GM12872 (cell line): ENCODE measurements around the gene HSPA6.

ENCODE experiments used
- CTCF ChIP-seq: IDR thresholded peaks from 3 replicates; pipeline ENCODE4 v1.5.1; 2011; ENCODE audit warnings: low read depth, mild to moderate bottlenecking, low read length, moderate library complexity; ENCODE audit not compliant: insufficient read depth

The HSPA6 gene

GRCh38 chr1:161506336-161507223 is 17.8 kb upstream of the HSPA6 start:
- TF ChIP-seq CTCF = no peak

- no peak for TF ChIP-seq CTCF
These were observed 13.9 kb upstream of the HSPA6 start for GRCh38 chr1:161510477-161510876.

GRCh38 chr1:161511018-161511755 is 13.2 kb upstream of the HSPA6 start:
- TF ChIP-seq CTCF = no peak

- no peak for TF ChIP-seq CTCF
These were observed 12.6 kb upstream of the HSPA6 start for GRCh38 chr1:161511756-161512060.

GRCh38 chr1:161531986-161532643 is 7.8 kb downstream of the HSPA6 start:
- no peak for TF ChIP-seq CTCF

GRCh38 chr1:161539731-161540569 is 15.6 kb downstream of the HSPA6 start:
- TF ChIP-seq CTCF = 0 out of 3 replicates have a peak, but pooled peaks have one; percentile 14
